ENCODE measurements around the gene MTRF1.
"Not testable (repeated sequence)": the region's sequence is repeated elsewhere in the genome, so short reads cannot be mapped to it uniquely, and the experiment has no call there.

The MTRF1 gene

DNA sequence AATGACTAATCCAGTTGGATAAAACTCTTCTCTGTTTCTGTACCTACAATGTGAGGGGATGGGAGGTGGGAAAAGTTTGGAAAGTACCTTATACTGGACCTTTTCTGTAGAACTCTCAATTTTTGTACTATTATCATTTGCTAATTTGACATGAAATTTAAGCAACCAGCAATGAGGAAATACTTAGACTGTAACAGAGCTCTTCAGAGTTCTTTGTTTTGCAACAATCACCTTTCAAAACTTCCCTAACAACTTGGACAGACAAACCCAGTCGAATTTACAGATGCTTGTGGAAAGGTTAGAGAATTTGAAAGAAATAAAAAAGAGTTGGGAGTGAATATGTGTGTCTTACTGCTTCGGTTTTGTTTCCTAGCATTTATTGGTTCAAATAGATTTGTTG is 85.8 kb downstream of the MTRF1 start:
- DNase-seq (ENCODE audit: low spot score): no peak

DNA sequence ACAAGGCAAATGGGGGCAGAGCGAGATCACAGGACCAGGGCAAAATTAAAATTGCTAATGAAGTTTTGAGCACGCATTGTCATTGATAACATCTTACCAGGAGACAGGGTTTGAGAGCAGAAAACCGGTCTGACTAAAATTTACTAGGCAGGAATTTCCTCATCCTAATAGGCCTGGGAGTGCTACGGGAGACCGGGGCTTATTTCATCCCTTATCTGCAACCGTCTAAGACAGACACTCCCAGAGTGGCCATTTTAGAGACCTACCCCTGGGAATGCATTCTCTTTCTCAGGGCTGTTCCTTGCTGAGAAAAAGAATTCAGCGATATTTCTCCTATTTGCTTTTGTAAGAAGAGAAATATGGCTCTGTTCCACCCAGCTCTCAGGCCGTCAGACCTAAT is 87.8 kb downstream of the MTRF1 start:
- DNase-seq (ENCODE audit: low spot score): not testable (repeated sequence)
